Measurements from ENCODE around the gene ABCC6.
"Not testable (repeated sequence)": the region's sequence is repeated elsewhere in the genome, so short reads cannot be mapped to it uniquely, and the experiment has no call there.

Gene ABCC6

DNA sequence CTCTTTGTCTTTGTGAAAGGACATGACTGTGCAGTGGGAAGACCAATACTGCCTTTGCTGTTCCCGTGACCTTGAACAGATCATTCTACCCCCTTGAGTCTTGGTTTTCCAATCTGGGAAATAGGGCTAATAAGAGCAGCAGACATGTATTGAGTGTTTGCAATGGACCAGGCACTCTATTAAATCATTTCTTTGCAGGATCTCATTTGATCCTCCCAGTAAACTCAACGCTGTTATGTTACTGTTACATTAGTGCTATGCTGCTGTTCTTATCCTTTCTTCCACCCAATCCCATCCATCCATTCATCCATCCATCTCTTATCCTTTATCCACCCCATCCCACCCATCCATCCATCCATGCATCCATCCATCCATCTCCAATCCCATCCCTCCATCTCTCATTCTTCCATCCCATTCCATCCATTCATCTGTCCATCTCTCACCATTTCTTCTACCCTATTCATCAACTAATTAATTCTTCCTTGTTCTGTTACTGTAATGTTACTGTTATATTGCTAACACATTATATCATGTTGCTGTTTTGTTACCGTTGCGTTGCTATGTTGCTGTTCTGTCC, 65.1 kb downstream of the ABCC6 start:
- DNase-seq, result no peak

- no peak for DNase-seq
Measured at GRCh38 chr16:16157166-16157565, 66.1 kb downstream of the ABCC6 start.

- DNase-seq, result no peak
Measured at GRCh38 chr16:16155234-16155633, 68.1 kb downstream of the ABCC6 start.

DNA sequence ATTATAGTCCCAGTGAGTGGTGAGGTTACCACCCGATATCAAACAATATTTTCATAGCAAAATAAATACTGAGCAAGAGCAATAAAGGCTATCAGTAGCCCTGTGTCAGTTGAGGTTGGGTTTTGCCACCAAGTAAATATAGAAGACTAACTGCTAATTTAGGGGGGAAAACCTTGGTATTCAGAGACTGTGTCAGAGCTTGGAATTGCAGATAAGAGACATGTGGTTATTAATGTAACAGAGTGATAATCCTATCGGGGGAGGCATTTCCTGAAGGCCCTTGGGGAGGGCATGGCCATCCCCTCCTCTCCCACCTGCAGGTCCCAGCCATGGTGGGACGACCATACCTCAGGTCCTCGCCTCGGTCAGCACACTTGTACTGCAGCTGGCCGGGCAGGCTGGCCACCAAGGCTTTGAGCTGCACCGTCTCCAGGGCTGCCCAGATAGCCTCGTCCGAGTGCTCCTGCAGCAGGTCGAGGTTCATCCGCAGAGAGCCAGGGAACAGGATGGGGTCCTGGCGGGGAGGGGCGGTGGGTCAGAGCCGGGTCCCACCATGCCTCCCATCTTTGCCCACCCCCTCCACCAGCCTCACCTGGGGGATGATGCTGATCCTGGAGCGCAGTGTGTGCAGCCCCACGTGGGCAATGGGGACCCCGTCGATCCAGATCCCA, 68.9 kb downstream of the ABCC6 start:
- no peak for DNase-seq

DNA sequence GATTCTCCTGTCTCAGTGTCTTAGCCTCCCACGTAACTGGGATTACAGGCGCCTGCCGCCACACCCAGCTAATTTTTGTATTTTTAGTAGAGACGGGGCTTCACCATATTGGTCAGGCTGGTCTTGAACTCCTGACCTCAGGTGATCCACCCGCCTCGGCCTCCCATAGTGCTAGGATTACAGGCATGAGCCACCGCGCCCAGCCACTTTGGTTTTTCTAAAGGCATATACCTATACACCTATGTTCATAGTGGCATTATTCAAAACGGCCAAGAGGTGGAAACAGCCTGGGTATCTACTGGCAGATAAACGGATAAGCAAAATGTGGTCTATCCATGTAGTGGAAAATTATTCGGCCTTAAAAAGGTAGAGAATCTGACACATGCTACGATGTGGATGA, 70.3 kb downstream of the ABCC6 start:
- not testable (repeated sequence) for DNase-seq

DNA sequence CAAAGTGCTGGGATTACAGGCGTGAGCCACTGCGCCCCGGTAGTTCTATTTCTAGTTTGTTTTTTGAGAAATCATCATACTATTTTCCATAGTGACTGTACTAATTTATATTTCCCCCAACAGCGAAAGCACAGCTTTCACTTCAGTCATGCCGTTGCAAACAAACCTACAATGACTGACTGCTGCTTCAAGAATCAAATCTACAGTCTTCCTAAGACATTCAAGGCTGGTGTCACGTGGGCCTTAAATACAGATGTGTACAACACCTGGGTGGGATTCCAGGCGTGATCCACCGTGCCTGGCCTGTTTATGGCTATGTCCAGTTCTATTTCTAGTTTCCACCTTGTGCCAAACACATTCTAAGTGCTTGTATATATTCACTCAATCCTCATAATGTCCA, 72.0 kb downstream of the ABCC6 start:
- DNase-seq, result no peak

DNA sequence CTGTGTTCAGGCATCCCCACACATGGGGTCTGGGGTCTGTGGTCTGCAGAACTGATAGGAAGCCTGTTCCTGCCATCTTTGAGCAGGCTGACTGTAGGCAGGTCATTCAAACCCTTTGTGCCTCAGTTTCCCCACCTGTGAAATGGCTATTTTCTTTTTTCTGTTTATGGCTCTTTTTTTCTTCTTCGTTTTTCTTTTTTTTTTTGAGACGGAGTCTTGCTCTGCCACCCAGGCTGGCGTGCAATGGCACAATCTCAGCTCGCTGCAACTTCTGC, 72.5 kb downstream of the ABCC6 start:
- DNase-seq, result no peak

DNA sequence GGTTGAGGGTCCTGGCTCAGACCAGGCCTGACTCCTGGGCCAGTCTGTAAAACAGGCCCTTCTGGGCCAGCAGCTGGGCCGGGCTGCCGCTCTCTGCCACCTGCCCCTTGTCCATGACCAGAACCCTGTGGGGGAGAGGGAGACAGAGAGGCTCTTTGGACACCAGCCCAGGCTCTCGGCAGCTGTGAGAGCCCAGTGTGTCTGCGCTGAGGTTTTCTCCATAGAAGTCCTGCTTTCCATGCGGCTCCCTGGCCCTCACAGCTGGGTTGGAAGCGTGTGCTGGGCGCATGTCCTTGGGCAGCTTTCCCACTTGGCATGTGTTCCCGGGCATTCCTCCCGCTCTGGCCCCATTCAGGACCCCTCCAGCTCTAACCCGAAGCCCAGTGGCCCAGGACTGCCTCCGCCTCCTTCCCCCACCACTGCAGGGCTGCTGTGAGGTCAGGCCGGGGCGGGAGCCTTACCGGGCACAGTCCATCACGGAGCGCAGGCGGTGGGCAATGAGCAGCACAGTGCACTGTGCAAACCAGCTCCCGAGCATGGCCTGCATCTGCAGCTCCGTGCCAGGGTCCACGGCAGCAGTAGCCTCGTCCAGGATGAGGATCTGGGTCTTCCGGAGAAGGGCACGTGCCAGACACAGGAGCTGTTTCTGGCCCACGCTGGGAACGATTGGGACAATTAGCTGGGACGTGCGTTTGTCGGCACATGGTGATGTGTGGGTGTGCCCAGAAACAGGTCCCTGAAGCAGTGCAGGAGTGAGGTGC, 73.0 kb downstream of the ABCC6 start:
- no peak for DNase-seq

DNA sequence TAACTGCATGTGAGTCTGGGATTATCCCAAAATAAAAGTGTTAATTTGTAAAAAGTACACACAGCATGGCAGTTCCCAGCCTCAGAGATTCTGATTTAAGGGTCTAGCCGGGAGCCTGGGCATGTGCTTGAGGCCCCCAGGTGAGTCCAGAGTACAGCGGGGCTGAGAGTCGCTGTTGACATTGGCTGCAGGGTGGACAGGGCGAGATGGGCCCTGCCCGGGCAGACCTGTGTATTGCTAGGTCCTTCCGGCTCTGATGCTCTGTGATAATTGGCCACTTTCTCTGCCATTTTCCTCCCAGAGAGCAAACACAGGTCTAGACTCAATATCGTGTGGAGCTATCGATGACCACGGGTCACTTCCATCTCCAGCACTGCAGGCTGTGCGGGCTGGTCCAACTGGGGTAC, 73.6 kb downstream of the ABCC6 start:
- no peak for DNase-seq

GRCh38 chr16:16148755-16149154, 74.5 kb downstream of the ABCC6 start:
- DNase-seq, result no peak

DNA sequence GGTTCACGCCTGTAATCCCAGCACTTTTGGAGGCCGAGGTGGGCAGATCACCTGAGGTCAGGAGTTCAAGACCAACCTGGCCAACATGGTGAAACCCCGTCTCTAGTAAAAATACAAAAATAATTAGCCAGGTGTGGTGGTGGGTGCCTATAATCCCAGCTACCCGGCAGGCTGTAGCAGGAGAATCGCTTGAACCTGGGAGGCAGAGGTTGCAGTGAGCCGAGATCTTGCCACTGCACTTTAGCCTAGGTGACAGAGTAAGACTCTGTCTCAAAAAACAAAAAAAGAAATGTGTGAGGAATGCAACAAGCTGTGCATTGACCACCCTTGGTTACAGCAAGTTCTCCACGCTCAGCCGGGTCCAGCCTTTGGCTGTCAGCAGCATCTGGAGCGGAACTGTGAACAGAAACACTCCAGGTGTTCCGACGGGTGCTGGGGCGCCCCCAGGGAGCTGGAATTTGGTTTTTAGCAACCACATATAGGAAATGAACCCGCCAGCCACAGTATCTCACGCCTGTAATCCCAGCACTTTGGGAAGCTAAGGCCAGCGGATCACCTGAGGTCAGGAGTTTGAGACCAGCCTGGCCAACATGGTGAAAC, 75.2 kb downstream of the ABCC6 start:
- not testable (repeated sequence) for DNase-seq

DNA sequence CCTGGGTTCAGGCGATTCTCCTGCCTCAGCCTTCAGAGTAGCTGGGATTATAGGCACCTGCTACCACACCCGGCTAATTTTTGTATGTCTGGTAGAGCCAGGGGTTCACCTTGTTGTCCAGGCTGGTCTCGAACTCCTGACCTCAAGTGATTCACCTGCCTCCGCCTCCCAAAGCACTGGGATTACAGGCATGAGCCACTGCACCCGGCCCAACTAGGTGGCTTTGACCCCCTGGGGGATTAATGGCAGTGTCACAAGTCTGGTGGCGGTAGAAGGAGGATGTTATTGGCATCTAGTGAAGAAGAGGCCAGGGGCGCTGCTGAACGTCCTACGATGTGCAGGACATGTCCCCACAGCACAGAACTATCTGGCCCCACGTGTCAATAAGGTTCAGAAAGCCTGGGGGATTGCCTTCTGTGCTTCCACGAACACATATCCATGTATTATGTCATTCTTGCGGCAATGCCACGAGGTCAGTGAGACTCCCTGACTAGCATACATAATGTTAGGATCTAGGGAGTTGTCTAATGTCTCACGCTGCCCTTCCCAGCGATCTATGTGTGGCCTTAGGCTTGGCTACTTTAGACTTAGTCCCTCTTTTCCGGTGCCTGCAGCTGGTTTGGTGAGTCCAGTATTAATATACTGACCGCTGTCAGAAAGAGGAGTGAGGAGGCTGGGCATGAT, 75.8 kb downstream of the ABCC6 start:
- no peak for DNase-seq

GRCh38 chr16:16146380-16147315, 76.6 kb downstream of the ABCC6 start:
- no peak for DNase-seq

DNA sequence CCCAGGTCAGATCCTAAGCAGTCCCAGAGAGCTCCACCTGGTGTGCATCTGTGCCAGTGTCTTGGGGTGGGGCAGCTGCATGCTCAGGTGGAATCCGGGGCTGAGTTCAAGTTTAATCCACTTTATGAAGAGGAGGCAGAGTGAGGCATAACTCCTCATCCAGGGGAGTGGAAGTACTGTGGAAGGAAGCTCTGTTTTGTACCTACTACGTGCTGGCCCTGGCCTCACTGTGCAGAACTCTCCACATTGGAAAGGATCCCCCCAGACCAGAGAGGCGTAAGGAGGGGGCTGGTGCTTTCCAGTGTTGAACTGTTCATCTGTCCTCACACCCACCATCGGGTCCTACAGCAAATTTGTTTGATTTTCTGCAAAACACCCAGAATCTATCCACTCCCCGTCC, 78.0 kb downstream of the ABCC6 start:
- no peak for DNase-seq

DNA sequence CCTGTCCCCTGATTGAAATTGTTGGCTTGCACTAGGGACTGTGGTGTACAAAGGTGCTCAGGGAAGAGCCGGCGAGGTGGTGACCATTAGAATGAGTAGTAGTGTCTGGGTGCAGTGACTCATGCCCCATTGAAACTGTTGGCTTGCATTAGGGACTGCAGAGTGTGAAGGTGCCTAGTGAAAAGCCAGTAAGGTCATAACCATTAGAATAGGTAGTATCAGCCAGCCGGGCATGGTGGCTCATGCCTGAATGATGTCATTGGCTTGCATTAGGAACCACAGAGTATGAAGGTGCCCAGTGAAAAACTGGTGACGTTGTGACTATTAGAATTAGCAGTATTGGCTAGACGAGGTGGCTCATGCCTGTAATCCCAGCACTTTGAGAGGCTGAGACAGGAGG, 78.9 kb downstream of the ABCC6 start:
- no peak for DNase-seq

DNA sequence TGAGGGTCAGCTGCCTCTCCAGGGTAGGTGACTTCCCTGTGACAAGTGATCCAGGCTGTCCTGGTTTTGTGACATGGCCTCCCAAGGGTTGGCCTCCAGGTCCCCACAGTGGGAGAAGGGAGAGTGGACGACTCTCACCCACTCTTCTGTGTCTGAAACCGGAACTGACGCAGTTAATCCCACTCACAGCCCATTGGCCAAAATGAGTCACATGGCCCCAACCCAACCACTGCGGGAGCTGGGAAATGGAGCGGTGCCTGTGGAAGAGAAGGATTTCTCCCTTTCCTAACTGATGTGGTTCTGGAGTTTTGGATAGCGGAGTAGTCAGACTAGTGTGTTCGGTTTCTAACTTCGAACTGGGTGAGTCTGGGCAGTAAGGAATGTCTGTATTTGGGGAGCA, 79.4 kb downstream of the ABCC6 start:
- DNase-seq, result no peak

GRCh38 chr16:16143038-16143763, 80.1 kb downstream of the ABCC6 start:
- DNase-seq, result no peak

DNA sequence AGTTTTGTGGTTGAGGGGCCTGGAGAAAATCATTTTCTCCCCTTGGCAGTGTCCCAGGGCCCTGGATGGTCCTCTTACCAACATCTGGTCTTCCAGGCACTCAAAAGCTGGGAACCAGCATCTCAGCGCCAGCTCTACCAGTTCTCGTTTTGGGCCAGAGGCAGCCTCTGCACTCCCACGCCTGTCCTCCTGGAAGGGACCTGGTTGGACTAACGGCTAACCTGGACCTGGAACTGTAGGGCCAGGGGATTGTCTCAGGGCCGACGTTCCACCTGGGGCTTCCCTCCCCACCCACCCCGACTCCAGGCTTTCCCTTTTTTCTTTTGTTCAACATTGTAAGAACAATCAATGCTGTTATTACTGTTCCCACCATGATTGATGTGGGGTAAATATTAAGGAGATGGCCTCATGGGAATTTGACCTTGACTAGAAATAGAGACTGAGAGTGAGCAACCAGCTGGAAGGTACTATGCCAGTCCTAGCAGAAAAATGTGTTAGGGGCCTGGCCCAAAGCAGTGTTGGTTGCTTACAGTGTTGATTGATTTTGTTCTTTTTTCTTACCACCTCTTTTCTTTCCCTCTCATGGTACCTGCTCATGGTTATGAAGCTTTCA, 81.4 kb downstream of the ABCC6 start:
- no peak for DNase-seq

GRCh38 chr16:16141141-16141540, 82.2 kb downstream of the ABCC6 start:
- no peak for DNase-seq

DNA sequence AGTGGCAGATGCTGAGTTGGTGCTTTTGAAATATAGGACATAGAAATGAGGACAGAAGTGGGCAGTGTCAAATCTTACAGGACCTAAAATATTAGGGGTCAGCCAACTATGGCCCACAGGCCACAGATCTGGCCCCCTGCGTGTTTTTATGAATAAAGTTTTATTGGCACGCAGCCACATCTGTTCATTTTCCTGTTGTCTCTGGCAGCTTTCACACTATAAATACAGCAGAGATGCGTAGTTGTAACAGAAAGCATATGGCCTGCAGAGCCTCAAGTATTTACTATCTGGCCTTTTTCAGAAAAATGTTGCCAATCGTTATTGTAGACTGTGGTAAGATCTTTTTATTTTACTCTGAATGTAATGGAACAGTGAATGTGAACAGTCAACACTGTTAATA, 82.8 kb downstream of the ABCC6 start:
- DNase-seq, result no peak

DNA sequence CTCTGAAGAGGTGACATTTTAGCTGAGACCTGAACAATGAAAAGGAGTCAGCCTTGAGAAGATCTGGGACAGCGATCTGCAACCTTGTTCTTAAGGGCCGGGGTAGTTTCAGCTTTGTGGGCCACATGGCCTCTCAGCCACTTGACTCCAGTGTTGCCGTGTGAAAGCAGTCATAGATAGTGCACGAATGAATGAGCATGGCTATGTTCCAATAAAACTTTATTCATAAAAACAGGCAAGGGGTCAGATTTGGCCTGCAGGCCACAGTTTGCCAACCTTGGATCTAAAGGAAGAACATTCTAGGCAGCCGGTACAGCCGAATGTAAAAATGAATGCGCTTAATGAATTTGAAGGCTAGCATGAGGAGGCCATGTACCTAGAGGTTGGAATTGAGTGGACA, 83.5 kb downstream of the ABCC6 start:
- DNase-seq, result no peak
